NCI-H1436 (cell line): ENCODE results near the gene IL10RA.
A peak's percentile ranks its signal among the peaks of the same experiment; 100 is the strongest.
"Not testable (repeated sequence)": the region's sequence is repeated elsewhere in the genome, so short reads cannot be mapped to it uniquely, and the experiment has no call there.

Experiments used
- DNase-seq: peaks from one replicate; lab custom pipeline; 2025; lab: John Stamatoyannopoulos, UW

Gene IL10RA

GRCh38 chr11:117985953-117986887 lies at the start of gene IL10RA:
Gene IL10RA (plus strand): TSS chr11:117986394. CDS start chr11:117986468, 74 bp downstream.
- DNase-seq = peak; percentile 74

GRCh38 chr11:117936973-117937372 lies 49.2 kb upstream of the IL10RA start:
- DNase-seq = no peak

GRCh38 chr11:117940736-117941135 lies 45.5 kb upstream of the IL10RA start:
- DNase-seq = no peak

GRCh38 chr11:117941163-117941707 lies 45.0 kb upstream of the IL10RA start:
- DNase-seq = no peak

GRCh38 chr11:117941976-117942654 lies 44.1 kb upstream of the IL10RA start:
- DNase-seq = no peak

GRCh38 chr11:117944554-117944953 lies 41.6 kb upstream of the IL10RA start:
- DNase-seq = no peak

GRCh38 chr11:117945047-117945810 lies 41.0 kb upstream of the IL10RA start:
- DNase-seq = no peak

GRCh38 chr11:117946156-117946841 lies 39.9 kb upstream of the IL10RA start:
- DNase-seq = no peak

- DNase-seq = peak; percentile 76
These were observed 39.2 kb upstream of the IL10RA start for GRCh38 chr11:117946842-117947526.

- DNase-seq = not testable (repeated sequence)
These were observed 38.4 kb upstream of the IL10RA start for GRCh38 chr11:117947751-117948150.

GRCh38 chr11:117948466-117948865 lies 37.7 kb upstream of the IL10RA start:
- DNase-seq = not testable (repeated sequence)

- DNase-seq = no peak
These were observed 37.1 kb upstream of the IL10RA start for GRCh38 chr11:117949062-117949461.

GRCh38 chr11:117950301-117950700 lies 35.9 kb upstream of the IL10RA start:
- DNase-seq = no peak

- no peak for DNase-seq
These were observed 34.9 kb upstream of the IL10RA start for GRCh38 chr11:117950993-117951961.

- no peak for DNase-seq
These were observed 33.0 kb upstream of the IL10RA start for GRCh38 chr11:117953024-117953671.

- no peak for DNase-seq
These were observed 27.2 kb upstream of the IL10RA start for GRCh38 chr11:117958949-117959348.

- DNase-seq = no peak
These were observed 26.6 kb upstream of the IL10RA start for GRCh38 chr11:117959438-117960149.

GRCh38 chr11:117960406-117960805 lies 25.8 kb upstream of the IL10RA start:
- DNase-seq = no peak
